OCI-LY3 (cell line): Measurements from ENCODE around the gene MAST1.

ENCODE experiments used
- H2AFZ ChIP-seq: fragments of 200-600, 300-600 bp; shearing (Covaris generic); 2 replicates; pipeline ENCODE4 v1.6.0; 2014; ENCODE audit warnings: antibody characterized with exemption, low read depth, low read length
- H3K27ac ChIP-seq: fragments of 200-600, 300-600 bp; sonication (generic); 2 replicates; pipeline ENCODE4 v1.5.1; 2014; ENCODE audit warnings: mild to moderate bottlenecking, low read length, moderate library complexity, mixed read lengths
- H3K27me3 ChIP-seq: fragments of 200-600, 300-600 bp; sonication (generic); 2 replicates; pipeline ENCODE4 v1.6.1; 2014; ENCODE audit warnings: low read depth, low read length, mixed read lengths
- H3K36me3 ChIP-seq: fragments of 200-600, 300-600 bp; sonication (generic); replicated peaks from 2 replicates; pipeline ENCODE3; 2014; ENCODE audit warnings: low read depth, low read length, mixed read lengths
- H3K4me1 ChIP-seq: fragments of 300-600, 200-600 bp; sonication (generic); 2 replicates; pipeline ENCODE4 v1.6.1; 2014; ENCODE audit warnings: low read length, mixed read lengths
- H3K4me2 ChIP-seq: fragments of 200-600, 300-600 bp; sonication (generic); 2 replicates; pipeline ENCODE4 v1.6.1; 2014; ENCODE audit warnings: low read length, mixed read lengths
- H3K4me3 ChIP-seq: fragments of 300-600, 200-600 bp; sonication (generic); 2 replicates; pipeline ENCODE4 v1.5.1; 2014; ENCODE audit warnings: antibody characterized with exemption, mild to moderate bottlenecking, low read length, moderate library complexity
- H3K79me2 ChIP-seq: fragments of 300-600, 200-600 bp; shearing (Covaris generic); 2 replicates; pipeline ENCODE4 v1.6.1; 2014; ENCODE audit warnings: mild to moderate bottlenecking, low read length, mixed read lengths
- H3K9ac ChIP-seq: fragments of 300-600, 200-600 bp; shearing (Covaris generic); 2 replicates; pipeline ENCODE4 v1.6.0; 2014; ENCODE audit warnings: mild to moderate bottlenecking, low read length, moderate library complexity
- H3K9me3 ChIP-seq: fragments of 200-600, 300-600 bp; shearing (Covaris generic); 2 replicates; pipeline ENCODE4 v1.6.1; 2014; ENCODE audit warnings: low read length, mixed read lengths; ENCODE audit not compliant: insufficient read depth
- H4K20me1 ChIP-seq: fragments of 200-600, 300-600 bp; sonication (generic); 2 replicates; pipeline ENCODE4 v1.6.1; 2016; ENCODE audit warnings: low read length, mixed read lengths; ENCODE audit not compliant: insufficient read depth
- EZH2phosphoT487 ChIP-seq: fragments of 200-600 bp; shearing (Covaris generic); IDR thresholded peaks from 2 replicates; pipeline ENCODE4 v1.6.1; 2018; ENCODE audit warnings: antibody characterized with exemption, mixed run types, low read depth
- TF ChIP-seq, protein P1 (sequence below): fragments of 200-600, 300-600 bp; sonication (generic); IDR thresholded peaks from 2 replicates; pipeline ENCODE4 v1.5.1; 2014; ENCODE audit warnings: antibody characterized with exemption, low read length, low read depth

The MAST1 gene

DNA sequence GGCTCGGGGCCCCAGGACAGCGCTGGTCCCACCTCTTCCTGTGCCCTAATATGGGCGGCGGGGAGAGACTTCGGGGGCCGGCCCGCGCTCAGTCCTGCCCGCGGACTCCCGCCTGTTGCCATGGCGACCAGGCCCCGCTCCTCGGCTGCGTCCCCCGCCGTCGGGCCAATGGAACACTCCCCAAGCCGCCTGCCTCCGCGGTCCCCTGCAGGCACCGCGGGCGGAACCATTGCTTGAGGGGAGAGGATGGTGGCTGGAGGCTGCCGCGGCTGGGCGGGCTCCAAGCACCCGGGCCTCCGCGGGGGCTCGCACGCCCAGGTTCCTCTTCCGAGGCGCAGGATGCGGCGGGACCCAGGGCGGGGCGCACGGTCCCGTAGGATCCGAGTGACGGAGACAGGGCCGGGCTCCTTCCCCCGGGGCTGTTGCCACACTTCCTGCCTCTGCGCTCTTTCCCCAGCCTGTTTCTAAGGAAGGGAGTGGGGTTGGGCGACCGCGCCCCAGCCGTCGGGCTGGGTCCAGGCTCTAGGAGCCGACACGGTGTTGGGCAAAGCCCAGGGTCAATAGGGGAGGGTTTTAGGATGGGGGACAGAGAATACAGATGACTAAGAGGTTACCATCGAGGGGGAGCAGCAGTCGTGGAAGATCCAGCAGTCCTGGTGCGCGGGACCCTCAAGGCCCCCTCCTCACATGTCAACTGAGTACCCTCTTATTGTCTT, 48.3 kb upstream of the MAST1 start:
- Histone ChIP-seq H4K20me1 (peaks cover 4% of the 10 kb centered on the region; the same call in 1 of the 2 replicates), H3K79me2 (peaks cover 50% of the 10 kb centered on the region), H3K27me3 (no peaks in the 10 kb centered on the region), H3K36me3 (peaks cover 16% of the 10 kb centered on the region), H3K4me2 (peak overlapping the region; percentile 96), H3K27ac (peak overlapping the region; percentile 97), H2AFZ (no peak overlapping the region), H3K4me1 (peaks cover 57% of the 10 kb centered on the region), H3K4me3 (peak overlapping the region; percentile 87), H3K9ac (peak overlapping the region; percentile 100), H3K9me3 (no peaks in the 10 kb centered on the region)
- TF ChIP-seq EZH2phosphoT487: no peak
- TF ChIP-seq, protein P1, sequence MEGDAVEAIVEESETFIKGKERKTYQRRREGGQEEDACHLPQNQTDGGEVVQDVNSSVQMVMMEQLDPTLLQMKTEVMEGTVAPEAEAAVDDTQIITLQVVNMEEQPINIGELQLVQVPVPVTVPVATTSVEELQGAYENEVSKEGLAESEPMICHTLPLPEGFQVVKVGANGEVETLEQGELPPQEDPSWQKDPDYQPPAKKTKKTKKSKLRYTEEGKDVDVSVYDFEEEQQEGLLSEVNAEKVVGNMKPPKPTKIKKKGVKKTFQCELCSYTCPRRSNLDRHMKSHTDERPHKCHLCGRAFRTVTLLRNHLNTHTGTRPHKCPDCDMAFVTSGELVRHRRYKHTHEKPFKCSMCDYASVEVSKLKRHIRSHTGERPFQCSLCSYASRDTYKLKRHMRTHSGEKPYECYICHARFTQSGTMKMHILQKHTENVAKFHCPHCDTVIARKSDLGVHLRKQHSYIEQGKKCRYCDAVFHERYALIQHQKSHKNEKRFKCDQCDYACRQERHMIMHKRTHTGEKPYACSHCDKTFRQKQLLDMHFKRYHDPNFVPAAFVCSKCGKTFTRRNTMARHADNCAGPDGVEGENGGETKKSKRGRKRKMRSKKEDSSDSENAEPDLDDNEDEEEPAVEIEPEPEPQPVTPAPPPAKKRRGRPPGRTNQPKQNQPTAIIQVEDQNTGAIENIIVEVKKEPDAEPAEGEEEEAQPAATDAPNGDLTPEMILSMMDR: no peak

DNA sequence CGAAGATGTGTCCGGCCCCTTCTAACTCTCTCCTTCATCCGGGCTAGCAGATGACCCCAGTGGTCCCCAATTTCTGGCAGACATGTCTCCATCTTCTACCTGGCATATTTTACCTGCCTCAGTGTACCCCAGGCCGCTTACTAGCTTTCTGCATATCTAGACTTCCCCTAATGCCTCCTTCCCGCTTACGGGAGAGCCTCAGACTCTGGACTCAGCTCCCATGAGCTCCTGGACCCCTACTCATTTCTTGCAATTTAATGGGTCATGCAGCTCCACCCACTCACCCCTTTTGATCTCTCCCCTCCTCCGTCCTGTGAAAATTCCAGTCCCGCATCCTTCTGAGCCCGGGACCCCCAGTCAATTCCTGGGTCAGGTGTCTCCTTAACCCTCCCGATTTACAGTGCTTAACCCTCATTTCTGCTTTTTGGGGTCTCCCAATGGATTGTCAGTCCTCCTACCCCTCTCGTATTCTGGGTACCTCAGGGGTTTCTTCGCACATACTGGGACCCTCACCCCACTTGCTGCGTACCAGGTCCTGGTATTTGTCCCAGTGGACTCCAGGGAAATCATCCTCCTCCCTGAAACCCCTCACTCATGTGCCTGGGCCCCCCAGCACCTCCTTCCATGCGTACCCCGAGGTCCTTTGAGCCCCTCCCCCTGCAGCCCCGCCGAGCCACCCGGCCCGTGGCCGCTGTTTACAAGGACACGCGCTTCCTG, 47.5 kb upstream of the MAST1 start:
- Histone ChIP-seq H3K79me2 (peaks cover 54% of the 10 kb centered on the region), H3K9ac (peak overlapping the region; percentile 89), H3K36me3 (peaks cover 16% of the 10 kb centered on the region), H3K27me3 (no peaks in the 10 kb centered on the region), H3K9me3 (no peaks in the 10 kb centered on the region), H3K4me3 (peak overlapping the region; percentile 87), H3K4me2 (peak overlapping the region; percentile 96), H2AFZ (no peak overlapping the region), H4K20me1 (peaks cover 4% of the 10 kb centered on the region; the same call in 1 of the 2 replicates), H3K27ac (peak overlapping the region; percentile 97), H3K4me1 (peaks cover 56% of the 10 kb centered on the region)
- TF ChIP-seq, protein P1: no peak
- TF ChIP-seq EZH2phosphoT487: no peak

DNA sequence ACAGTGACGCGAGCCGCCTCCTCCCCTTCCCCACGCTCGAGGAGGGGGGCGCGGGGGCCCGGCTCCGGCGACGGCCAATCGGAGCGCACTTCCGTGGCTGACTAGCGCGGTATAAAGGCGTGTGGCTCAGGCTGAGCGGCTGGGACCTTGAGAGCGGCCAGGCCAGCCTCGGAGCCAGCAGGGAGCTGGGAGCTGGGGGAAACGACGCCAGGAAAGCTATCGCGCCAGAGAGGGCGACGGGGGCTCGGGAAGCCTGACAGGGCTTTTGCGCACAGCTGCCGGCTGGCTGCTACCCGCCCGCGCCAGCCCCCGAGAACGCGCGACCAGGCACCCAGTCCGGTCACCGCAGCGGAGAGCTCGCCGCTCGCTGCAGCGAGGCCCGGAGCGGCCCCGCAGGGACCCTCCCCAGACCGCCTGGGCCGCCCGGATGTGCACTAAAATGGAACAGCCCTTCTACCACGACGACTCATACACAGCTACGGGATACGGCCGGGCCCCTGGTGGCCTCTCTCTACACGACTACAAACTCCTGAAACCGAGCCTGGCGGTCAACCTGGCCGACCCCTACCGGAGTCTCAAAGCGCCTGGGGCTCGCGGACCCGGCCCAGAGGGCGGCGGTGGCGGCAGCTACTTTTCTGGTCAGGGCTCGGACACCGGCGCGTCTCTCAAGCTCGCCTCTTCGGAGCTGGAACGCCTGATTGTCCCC, 46.8 kb upstream of the MAST1 start, which contains the start of gene JUNB:
TSS of gene JUNB (plus strand) at position 142 of the 706 bp plus-strand sequence. CDS start at position 428, 286 bp downstream.
- Histone ChIP-seq H3K4me2 (peak within 1 kb of the TSS; percentile 96), H4K20me1 (peaks cover 4% of the 10 kb centered on the region; the same call in 1 of the 2 replicates), H3K4me3 (peak within 1 kb of the TSS; percentile 87), H2AFZ (no peak within 1 kb of the TSS), H3K4me1 (peaks cover 56% of the 10 kb centered on the region), H3K9ac (peak within 1 kb of the TSS; percentile 98), H3K9me3 (no peaks in the 10 kb centered on the region), H3K79me2 (peaks cover 55% of the 10 kb centered on the region), H3K27ac (peak within 1 kb of the TSS; percentile 97), H3K27me3 (no peaks in the 10 kb centered on the region), H3K36me3 (peaks cover 16% of the 10 kb centered on the region)
- TF ChIP-seq, protein P1: no peak
- no peak for TF ChIP-seq EZH2phosphoT487
